Measurements from ENCODE around the gene OR2B6.

OR2B6 gene

DNA sequence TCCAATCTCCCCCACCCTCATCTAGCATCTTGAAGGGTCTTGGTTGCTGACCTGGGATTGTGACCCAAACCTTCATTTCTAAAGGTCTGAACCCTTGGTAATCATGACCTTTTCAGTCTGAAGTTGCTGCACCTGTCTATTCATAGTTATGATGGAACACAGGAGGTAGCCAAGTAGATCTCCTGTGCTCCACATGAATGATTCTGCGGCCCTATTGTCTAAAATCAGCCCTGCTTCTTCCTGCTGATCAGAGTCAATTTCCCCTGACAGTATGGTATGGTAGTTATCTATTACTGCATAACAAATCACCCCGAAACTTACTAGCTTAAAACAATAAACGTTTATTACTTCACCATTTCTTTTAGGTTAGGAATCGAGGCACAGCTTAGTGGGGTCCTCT, 9.0 kb downstream of the OR2B6 start:
- no peaks in the 10 kb centered on the region for H3K9me3 ChIP-seq (ENCODE audit: insufficient read depth, low read length)
- H3K9ac ChIP-seq (ENCODE audit: low read length), result no peak overlapping the region
- no peak overlapping the region for H3K4me2 ChIP-seq (ENCODE audit: low read length)
- no peak overlapping the region for H3K27ac ChIP-seq (ENCODE audit: low read length)
- no peak for TF ChIP-seq EZH2phosphoT487 (IDR thresholded peaks at IDR 0.05; ENCODE audit: low read depth)
- TF ChIP-seq, protein P1, sequence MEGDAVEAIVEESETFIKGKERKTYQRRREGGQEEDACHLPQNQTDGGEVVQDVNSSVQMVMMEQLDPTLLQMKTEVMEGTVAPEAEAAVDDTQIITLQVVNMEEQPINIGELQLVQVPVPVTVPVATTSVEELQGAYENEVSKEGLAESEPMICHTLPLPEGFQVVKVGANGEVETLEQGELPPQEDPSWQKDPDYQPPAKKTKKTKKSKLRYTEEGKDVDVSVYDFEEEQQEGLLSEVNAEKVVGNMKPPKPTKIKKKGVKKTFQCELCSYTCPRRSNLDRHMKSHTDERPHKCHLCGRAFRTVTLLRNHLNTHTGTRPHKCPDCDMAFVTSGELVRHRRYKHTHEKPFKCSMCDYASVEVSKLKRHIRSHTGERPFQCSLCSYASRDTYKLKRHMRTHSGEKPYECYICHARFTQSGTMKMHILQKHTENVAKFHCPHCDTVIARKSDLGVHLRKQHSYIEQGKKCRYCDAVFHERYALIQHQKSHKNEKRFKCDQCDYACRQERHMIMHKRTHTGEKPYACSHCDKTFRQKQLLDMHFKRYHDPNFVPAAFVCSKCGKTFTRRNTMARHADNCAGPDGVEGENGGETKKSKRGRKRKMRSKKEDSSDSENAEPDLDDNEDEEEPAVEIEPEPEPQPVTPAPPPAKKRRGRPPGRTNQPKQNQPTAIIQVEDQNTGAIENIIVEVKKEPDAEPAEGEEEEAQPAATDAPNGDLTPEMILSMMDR (IDR thresholded peaks at IDR 0.05; ENCODE audit: low read depth, low read length), result no peak
- H3K4me1 ChIP-seq (ENCODE audit: low read length), result no peaks in the 10 kb centered on the region
- no peaks in the 10 kb centered on the region for H3K36me3 ChIP-seq (replicated peaks; ENCODE audit: low read depth, low read length)
- H3K27me3 ChIP-seq (ENCODE audit: low read depth, low read length), result no peaks in the 10 kb centered on the region
- H2AFZ ChIP-seq (ENCODE audit: low read depth, low read length), result no peak overlapping the region
- no peaks in the 10 kb centered on the region for H4K20me1 ChIP-seq (ENCODE audit: insufficient read depth, low read length)
- H3K4me3 ChIP-seq (ENCODE audit: low read length), result no peak overlapping the region
- H3K79me2 ChIP-seq (ENCODE audit: low read length), result no peaks in the 10 kb centered on the region

DNA sequence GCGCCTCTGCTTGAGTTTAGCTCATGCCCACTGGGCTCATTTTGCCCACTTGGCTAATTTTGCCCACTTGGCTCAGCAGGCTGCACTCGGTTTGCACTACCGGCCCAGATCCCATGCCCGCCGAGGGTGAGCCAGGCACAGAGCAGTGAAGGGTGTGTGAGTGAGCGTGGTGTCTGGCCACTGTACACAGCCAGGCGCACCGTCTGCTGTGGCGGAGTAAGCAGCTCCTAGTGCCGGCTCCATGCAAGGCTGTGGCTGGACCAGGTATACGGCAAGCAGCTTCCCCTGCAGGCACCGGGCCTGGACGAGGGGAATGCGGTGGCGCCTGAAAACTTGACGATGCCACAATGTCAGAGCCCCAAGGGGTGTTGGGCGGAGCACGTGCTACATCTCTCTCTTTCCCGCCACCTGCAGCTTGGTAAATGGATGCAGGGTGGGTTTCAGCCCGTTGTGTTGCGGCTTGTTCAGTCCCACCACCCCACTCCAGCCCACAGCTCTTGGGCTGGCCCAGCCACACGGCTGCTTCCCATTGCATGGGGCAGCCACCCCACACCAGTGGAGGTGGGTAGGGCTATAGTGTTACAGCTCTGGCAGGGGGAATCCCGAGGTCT, 9.9 kb downstream of the OR2B6 start:
- H2AFZ ChIP-seq (ENCODE audit: low read depth, low read length), result no peak overlapping the region
- no peak overlapping the region for H3K4me3 ChIP-seq (ENCODE audit: low read length)
- H4K20me1 ChIP-seq (ENCODE audit: insufficient read depth, low read length), result no peaks in the 10 kb centered on the region
- no peaks in the 10 kb centered on the region for H3K36me3 ChIP-seq (replicated peaks; ENCODE audit: low read depth, low read length)
- H3K27me3 ChIP-seq (ENCODE audit: low read depth, low read length), result no peaks in the 10 kb centered on the region
- TF ChIP-seq, protein P1 (IDR thresholded peaks at IDR 0.05; ENCODE audit: low read depth, low read length), result no peak
- H3K9me3 ChIP-seq (ENCODE audit: insufficient read depth, low read length), result no peaks in the 10 kb centered on the region
- no peak overlapping the region for H3K27ac ChIP-seq (ENCODE audit: low read length)
- H3K4me1 ChIP-seq (ENCODE audit: low read length), result no peaks in the 10 kb centered on the region
- H3K79me2 ChIP-seq (ENCODE audit: low read length), result no peaks in the 10 kb centered on the region
- H3K4me2 ChIP-seq (ENCODE audit: low read length), result no peak overlapping the region
- no peak overlapping the region for H3K9ac ChIP-seq (ENCODE audit: low read length)

DNA sequence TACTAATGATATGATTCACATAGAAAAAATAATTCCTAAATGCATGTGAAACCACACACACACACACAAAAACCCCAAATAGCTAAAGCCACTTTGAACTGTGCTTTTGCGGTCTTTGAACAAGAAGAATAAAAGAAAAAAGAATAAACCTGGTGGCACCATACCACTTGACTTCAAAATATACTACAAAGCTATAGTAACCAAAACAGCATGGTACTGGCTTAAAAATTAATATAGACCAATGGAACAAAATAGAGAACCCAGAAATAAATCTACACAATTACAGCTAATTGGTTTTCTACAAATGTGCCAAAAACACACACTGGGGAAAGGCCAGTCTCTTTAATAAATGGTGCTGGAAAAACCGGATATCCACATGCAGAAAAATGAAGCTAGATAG, 13.4 kb downstream of the OR2B6 start:
- Histone ChIP-seq H3K27me3 (ENCODE audit: low read depth, low read length) (no peaks in the 10 kb centered on the region), H3K9ac (ENCODE audit: low read length) (no peak overlapping the region), H3K4me2 (ENCODE audit: low read length) (no peak overlapping the region), H3K79me2 (ENCODE audit: low read length) (no peaks in the 10 kb centered on the region), H3K4me3 (ENCODE audit: low read length) (no peak overlapping the region), H3K36me3 (replicated peaks; ENCODE audit: low read depth, low read length) (no peaks in the 10 kb centered on the region), H3K4me1 (ENCODE audit: low read length) (no peaks in the 10 kb centered on the region), H3K27ac (ENCODE audit: low read length) (no peak overlapping the region), H2AFZ (ENCODE audit: low read depth, low read length) (no peak overlapping the region), H3K9me3 (ENCODE audit: insufficient read depth, low read length) (no peaks in the 10 kb centered on the region), H4K20me1 (ENCODE audit: insufficient read depth, low read length) (no peaks in the 10 kb centered on the region)
- TF ChIP-seq, protein P1 (IDR thresholded peaks at IDR 0.05; ENCODE audit: low read depth, low read length), result no peak
- TF ChIP-seq EZH2phosphoT487 (IDR thresholded peaks at IDR 0.05; ENCODE audit: low read depth), result no peak

DNA sequence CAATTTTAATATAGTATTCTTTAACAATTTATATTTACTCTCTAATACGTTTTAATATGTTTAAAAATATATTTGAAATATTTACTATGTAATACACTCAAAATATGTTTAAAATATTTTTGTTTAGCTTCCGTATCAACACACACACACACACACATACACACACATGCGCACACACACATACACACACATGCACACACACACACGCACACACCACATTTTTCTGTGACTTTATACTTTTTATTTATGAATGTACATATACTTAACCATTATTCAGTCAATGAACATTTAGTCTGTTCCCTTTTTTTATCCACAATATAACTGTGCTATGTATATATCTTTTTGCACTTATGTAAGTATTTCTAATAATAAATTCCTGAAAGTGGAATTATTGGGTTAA, 15.7 kb downstream of the OR2B6 start:
- TF ChIP-seq EZH2phosphoT487 (IDR thresholded peaks at IDR 0.05; ENCODE audit: low read depth), result no peak
- TF ChIP-seq, protein P1 (IDR thresholded peaks at IDR 0.05; ENCODE audit: low read depth, low read length), result no peak

More for the DNA sequence above, 15.7 kb downstream of the OR2B6 start:
- Histone ChIP-seq H3K4me1 (ENCODE audit: low read length) (no peaks in the 10 kb centered on the region), H3K79me2 (ENCODE audit: low read length) (no peaks in the 10 kb centered on the region), H4K20me1 (ENCODE audit: insufficient read depth, low read length) (no peaks in the 10 kb centered on the region), H3K27ac (ENCODE audit: low read length) (no peak overlapping the region), H3K36me3 (replicated peaks; ENCODE audit: low read depth, low read length) (no peaks in the 10 kb centered on the region), H3K27me3 (ENCODE audit: low read depth, low read length) (no peaks in the 10 kb centered on the region), H2AFZ (ENCODE audit: low read depth, low read length) (no peak overlapping the region), H3K9ac (ENCODE audit: low read length) (no peak overlapping the region), H3K9me3 (ENCODE audit: insufficient read depth, low read length) (no peaks in the 10 kb centered on the region), H3K4me2 (ENCODE audit: low read length) (no peak overlapping the region), H3K4me3 (ENCODE audit: low read length) (no peak overlapping the region)

Data from OCI-LY3 (cell line).